ENCODE data around the gene ELL2.
"Not testable (repeated sequence)": the region's sequence is repeated elsewhere in the genome, so short reads cannot be mapped to it uniquely, and the experiment has no call there.

GRCh38 chr5:95836971-95837370, 124.7 kb downstream of the ELL2 start:
- not testable (repeated sequence) for TF ChIP-seq CTCF, POLR2A (IDR thresholded peaks at IDR 0.05)
